Psoas muscle (tissue), 8 donors: ENCODE results near the gene CA12. TPM values are rescaled to one million over a fixed set of nuclear protein-coding genes. Genes with fewer than 3 reads are reported as not detected.
A peak's percentile ranks its signal among the peaks of the same experiment; 100 is the strongest.

Source experiments
- ATAC-seq, 4 donors: fragments of 200-7000 bp; cut with Tn5 transposase; one replicate each; pipeline ENCODE4 v1.9.1; 2020; ENCODE audit warnings: moderate library complexity in 3 of 4, mild to moderate bottlenecking in 2 of 4
- DNase-seq, 2 donors: peaks; one replicate each; pipeline ENCODE4 v3.0.0-alpha.2; 2020
- H3K27ac ChIP-seq: fragments of 200-600 bp; one replicate; pipeline ENCODE4 v1.8.0; 2022
- H3K27me3 ChIP-seq, 3 donors: fragments of 200-600 bp in 1 of 3; one replicate each; pipeline versions ENCODE4 v1.6.1 to v1.8.0; 2013 to 2022; ENCODE audit warnings: low read length in 2 of 3, mild to moderate bottlenecking in 2 of 3, moderate library complexity in 1 of 3; ENCODE audit not compliant: insufficient read depth in 3 of 3
- H3K36me3 ChIP-seq, 2 donors: fragments of 200-600 bp in 1 of 2; one replicate each; pipeline versions ENCODE4 v1.6.1 to v1.8.0; 2013 to 2022; ENCODE audit warnings: low read depth in 1 of 2, mild to moderate bottlenecking in 1 of 2, moderate library complexity in 1 of 2; ENCODE audit not compliant: insufficient read depth in 1 of 2
- H3K4me1 ChIP-seq: fragments of 200-600 bp; one replicate; pipeline ENCODE4 v1.8.0; 2022
- H3K4me3 ChIP-seq: fragments of 200-600 bp; one replicate; pipeline ENCODE4 v1.8.0; 2022; ENCODE audit warnings: mild to moderate bottlenecking
- H3K9me3 ChIP-seq: fragments of 200-600 bp; one replicate; pipeline ENCODE4 v1.8.0; 2022
- CTCF ChIP-seq: fragments of 200-600 bp; IDR thresholded peaks from one replicate; pipeline ENCODE4 v1.8.0; 2022; ENCODE audit warnings: antibody characterized with exemption
- WGBS, 3 donors: extraction: QIAGEN DNeasy Blood & Tissue Kit; methylation state at CpG; one replicate each; pipeline versions ENCODE4 v1.1.6 to v1.1.7; 2013; 5-methylcytosine and 5-hydroxymethylcytosine counted together
- intact Hi-C, 2 donors: fragments of 100-400 bp; cut with DNase I; formaldehyde crosslinking; loops; one replicate each; pipeline versions ENCODE4 v1.11.0 to v1.14.2; 2022
- polyA plus RNA-seq, 3 donors: library from polyadenylated mRNA; stranded (reverse); fragments of 200-250 nt; gene quantifications; one replicate each; pipeline ENCODE4 v1.2.3, GENCODE V29; 2013
- total RNA-seq, 4 donors: library from RNA; stranded (reverse); fragmentation: NEBNext Ultra II Directional in 2 of 4; extraction: Animal tissue kit (Norgen Biotek cat#: 25700) in 2 of 4; gene quantifications; one replicate each; pipeline versions ENCODE4 v1.2.1 to v1.2.4, GENCODE V29; 2021 to 2023
- donor health status: healthy with polysubstance abuse.
- donor health status: DM: no; HTN: no; CAD: no; lungs with moderate emphysema.
- donor health status: Bipolar disorder and iron deficiency.
- donor health status: healthy.
- donor health status: DM: yes; HTN: yes; CAD: no.
- donor health status: DM: no; HTN: no; CAD: no.
- donor health status: DM: no; HTN: no; CAD: no.
- donor health status: DM: yes; HTN: yes; CAD: no.

Gene CA12
- total and polyA plus RNA-seq, 7 donors: 0.01 to 0.25 (median 0.16) TPM

GRCh38 chr15:63292771-63293170, 88.9 kb downstream of the CA12 start:
- Histone ChIP-seq H3K4me1 (peaks cover 7% of the 10 kb centered on the region), H3K27ac (no peak overlapping the region), H3K4me3 (no peak overlapping the region), H3K27me3 (no peaks in the 10 kb centered on the region), H3K36me3 (peaks cover 0 to 19% of the 10 kb centered on the region in 2 donors), H3K9me3 (no peaks in the 10 kb centered on the region)
- intact Hi-C loops: no loop called here
- TF ChIP-seq CTCF: no peak
- ATAC-seq (no peak), DNase-seq (no peak)
- WGBS, 3 donors: 95 to 98% (median 97%) methylated on average over 5 of the region's 5 CpGs

- no peak for ATAC-seq
- H3K27me3 ChIP-seq: no peaks in the 10 kb centered on the region
- no peak for TF ChIP-seq CTCF
- 96 to 97% (median 97%) methylated on average over 3 of the region's 3 CpGs for WGBS, 3 donors
- no peak overlapping the region for H3K4me3 ChIP-seq
- H3K36me3 ChIP-seq: peaks cover 0 to 14% of the 10 kb centered on the region in 2 donors
- no peaks in the 10 kb centered on the region for H3K9me3 ChIP-seq
- DNase-seq: no peak
- intact Hi-C loops: no loop called here
- peaks cover 7% of the 10 kb centered on the region for H3K4me1 ChIP-seq
- no peak overlapping the region for H3K27ac ChIP-seq
These were observed 89.4 kb downstream of the CA12 start for GRCh38 chr15:63292241-63292640.

- peak overlapping the region; percentile 7 for H3K27ac ChIP-seq
- H3K4me3 ChIP-seq: no peak overlapping the region
- no peaks in the 10 kb centered on the region for H3K27me3 ChIP-seq
- ATAC-seq (no peak), DNase-seq (no peak)
- intact Hi-C loops: loop anchor here in 1 of 2 donors (2.0 kb wide), 1 partner anchor 111 kb away; no protein-coding TSS in a partner anchor
- H3K9me3 ChIP-seq: no peaks in the 10 kb centered on the region
- H3K36me3 ChIP-seq: peaks cover 0 to 19% of the 10 kb centered on the region in 2 donors
- TF ChIP-seq CTCF: no peak
- H3K4me1 ChIP-seq: peaks cover 7% of the 10 kb centered on the region
These were observed 90.1 kb downstream of the CA12 start for GRCh38 chr15:63291507-63291906.

GRCh38 chr15:63288778-63289378, 92.8 kb downstream of the CA12 start:
- intact Hi-C loops: loop anchor here in 1 of 2 donors (1.0 kb wide), 1 partner anchor 114 kb away; no protein-coding TSS in a partner anchor
- Histone ChIP-seq H3K4me1 (peaks cover 7% of the 10 kb centered on the region), H3K9me3 (no peaks in the 10 kb centered on the region), H3K27ac (no peak overlapping the region), H3K36me3 (peaks cover 2 to 39% of the 10 kb centered on the region in 2 donors), H3K27me3 (no peaks in the 10 kb centered on the region), H3K4me3 (no peak overlapping the region)
- peak in 2 of 4 donors; percentile 66 to 80 for ATAC-seq
- no peak for DNase-seq
- peak; percentile 71 for TF ChIP-seq CTCF
- WGBS, 3 donors: 3 to 5% (median 4%) methylated on average over 4 of the region's 4 CpGs

GRCh38 chr15:63288342-63288741, 93.3 kb downstream of the CA12 start:
- peaks cover 7% of the 10 kb centered on the region for H3K4me1 ChIP-seq
- ATAC-seq (peak in 1 of 4 donors; percentile 21), DNase-seq (no peak)
- H3K27me3 ChIP-seq: no peaks in the 10 kb centered on the region
- no peak for TF ChIP-seq CTCF
- H3K36me3 ChIP-seq: peaks cover 2 to 39% of the 10 kb centered on the region in 2 donors
- WGBS, 3 donors: 78 to 89% (median 84%) methylated on average over 1 of the region's 1 CpG
- no peaks in the 10 kb centered on the region for H3K9me3 ChIP-seq
- no peak overlapping the region for H3K27ac ChIP-seq
- no peak overlapping the region for H3K4me3 ChIP-seq
- intact Hi-C loops: loop anchor here in 1 of 2 donors (1.0 kb wide), 1 partner anchor 115 kb away; no protein-coding TSS in a partner anchor
